OCI-LY1 (cell line): ENCODE data around the gene IGFBPL1.

Experiments used
- H2AFZ ChIP-seq: fragments of 200-600 bp; sonication (generic), shearing (Covaris generic); 2 replicates; pipeline ENCODE4 v1.6.0; 2014; ENCODE audit warnings: antibody characterized with exemption, mild to moderate bottlenecking, low read length
- H3F3A ChIP-seq: fragments of 200-600 bp; sonication (generic), shearing (Covaris generic); 2 replicates; pipeline ENCODE4 v1.6.0; 2014; ENCODE audit warnings: mild to moderate bottlenecking, antibody characterized with exemption, low read length, moderate library complexity; ENCODE audit not compliant: insufficient read depth
- H3K27ac ChIP-seq: fragments of 200-600 bp; sonication (generic); 2 replicates; pipeline ENCODE4 v1.5.1; 2014; ENCODE audit warnings: low read length, mixed run types, mild to moderate bottlenecking, low read depth; ENCODE audit not compliant: poor library complexity, severe bottlenecking
- H3K27me3 ChIP-seq: fragments of 200-600 bp; sonication (generic); 2 replicates; pipeline ENCODE4 v1.6.0; 2014; ENCODE audit warnings: antibody characterized with exemption, mild to moderate bottlenecking, low read length, moderate library complexity; ENCODE audit not compliant: insufficient read depth
- H3K36me3 ChIP-seq: fragments of 200-600 bp; sonication (generic); 2 replicates; pipeline ENCODE4 v1.6.1; 2014; ENCODE audit warnings: mild to moderate bottlenecking, antibody characterized with exemption, low read length, moderate library complexity, mixed read lengths; ENCODE audit not compliant: insufficient read depth
- H3K4me1 ChIP-seq: fragments of 200-600 bp; sonication (generic); 2 replicates; pipeline ENCODE4 v1.5.1; 2014; ENCODE audit warnings: mild to moderate bottlenecking, low read length, moderate library complexity; ENCODE audit not compliant: insufficient read depth, severe bottlenecking
- H3K4me2 ChIP-seq: fragments of 200-600 bp; sonication (generic), shearing (Covaris generic); 2 replicates; pipeline ENCODE4 v1.6.1; 2014; ENCODE audit warnings: low read length
- H3K4me3 ChIP-seq: fragments of 200-600 bp; sonication (generic); 2 replicates; pipeline ENCODE4 v1.5.1; 2014; ENCODE audit warnings: low read length, low read depth, mild to moderate bottlenecking, mixed read lengths; ENCODE audit not compliant: poor library complexity, severe bottlenecking
- H3K79me2 ChIP-seq: fragments of 200-600 bp; shearing (Covaris generic); 2 replicates; pipeline ENCODE4 v1.6.1; 2016; ENCODE audit warnings: mixed run types, low read length, mixed read lengths; ENCODE audit not compliant: insufficient read depth
- H3K9ac ChIP-seq: fragments of 200-600 bp; sonication (generic), shearing (Covaris generic); 2 replicates; pipeline ENCODE4 v1.6.1; 2014; ENCODE audit warnings: mild to moderate bottlenecking, low read length, mixed read lengths
- H3K9me2 ChIP-seq: fragments of 200-600 bp; sonication (generic), shearing (Covaris generic); 2 replicates; pipeline ENCODE4 v1.6.1; 2014; ENCODE audit warnings: low read depth, mild to moderate bottlenecking, low read length, mixed read lengths
- H3K9me3 ChIP-seq: fragments of 200-600 bp; shearing (Covaris generic); 2 replicates; pipeline ENCODE4 v1.6.1; 2014; ENCODE audit warnings: low read length, mixed read lengths
- H4K20me1 ChIP-seq: fragments of 200-600 bp; sonication (generic), shearing (Covaris generic); 2 replicates; pipeline ENCODE4 v1.6.0; 2016; ENCODE audit warnings: mild to moderate bottlenecking, low read length; ENCODE audit not compliant: insufficient read depth
- CTCF ChIP-seq: fragments of 200-600 bp; sonication (generic), shearing (Covaris generic); IDR thresholded peaks from 2 replicates; pipeline ENCODE4 v1.5.1; 2017; ENCODE audit warnings: mild to moderate bottlenecking, antibody characterized with exemption, low read length, moderate library complexity, mixed read lengths
- EZH2 ChIP-seq: fragments of 200-600 bp; sonication (generic), shearing (Covaris generic); IDR thresholded peaks from 2 replicates; pipeline ENCODE4 v1.8.0; 2017; ENCODE audit warnings: borderline replicate concordance, mixed run types, mild to moderate bottlenecking, antibody characterized with exemption, low read length, moderate library complexity, mixed read lengths

Gene IGFBPL1

GRCh38 chr9:38415856-38416255 is 8.4 kb downstream of the IGFBPL1 start:
- Histone ChIP-seq H3K4me3 (no peak overlapping the region), H3K36me3 (no peaks in the 10 kb centered on the region), H3K4me1 (no peaks in the 10 kb centered on the region), H3F3A (no peaks in the 10 kb centered on the region), H2AFZ (no peak overlapping the region), H3K9ac (no peak overlapping the region), H3K9me3 (no peaks in the 10 kb centered on the region), H3K79me2 (no peaks in the 10 kb centered on the region), H3K27ac (no peak overlapping the region), H3K4me2 (no peak overlapping the region), H4K20me1 (no peaks in the 10 kb centered on the region), H3K9me2 (no peaks in the 10 kb centered on the region), H3K27me3 (no peaks in the 10 kb centered on the region)
- TF ChIP-seq EZH2 (no peak), CTCF (no peak)

GRCh38 chr9:38414040-38414723 is 10.1 kb downstream of the IGFBPL1 start:
- H3K27ac ChIP-seq = no peak overlapping the region
- H3K9me2 ChIP-seq = no peaks in the 10 kb centered on the region
- H3K4me3 ChIP-seq = no peak overlapping the region
- no peaks in the 10 kb centered on the region for H3K36me3 ChIP-seq
- H3F3A ChIP-seq = no peaks in the 10 kb centered on the region
- no peaks in the 10 kb centered on the region for H3K9me3 ChIP-seq
- no peaks in the 10 kb centered on the region for H3K4me1 ChIP-seq
- H3K9ac ChIP-seq = no peak overlapping the region
- H2AFZ ChIP-seq = no peak overlapping the region
- no peaks in the 10 kb centered on the region for H4K20me1 ChIP-seq
- no peak overlapping the region for H3K4me2 ChIP-seq
- TF ChIP-seq CTCF (no peak), EZH2 (no peak)
- no peaks in the 10 kb centered on the region for H3K27me3 ChIP-seq
- H3K79me2 ChIP-seq = no peaks in the 10 kb centered on the region

- H2AFZ ChIP-seq = no peak overlapping the region
- H3K4me3 ChIP-seq = no peak overlapping the region
- H3K9ac ChIP-seq = no peak overlapping the region
- no peaks in the 10 kb centered on the region for H3K36me3 ChIP-seq
- no peak for TF ChIP-seq CTCF
- no peak for TF ChIP-seq EZH2
- no peaks in the 10 kb centered on the region for H3K79me2 ChIP-seq
- H3K4me1 ChIP-seq = no peaks in the 10 kb centered on the region
- H3K9me2 ChIP-seq = no peaks in the 10 kb centered on the region
- H3K27me3 ChIP-seq = no peaks in the 10 kb centered on the region
- H3K9me3 ChIP-seq = no peaks in the 10 kb centered on the region
- H3K27ac ChIP-seq = no peak overlapping the region
- H3K4me2 ChIP-seq = no peak overlapping the region
- H3F3A ChIP-seq = no peaks in the 10 kb centered on the region
- no peaks in the 10 kb centered on the region for H4K20me1 ChIP-seq
These were observed 11.0 kb downstream of the IGFBPL1 start for GRCh38 chr9:38413283-38413682.
